Esophagus muscularis mucosa (tissue), 4 donors: ENCODE measurements around the gene MEGF8. TPM values are rescaled to one million over a fixed set of nuclear protein-coding genes. Genes with fewer than 3 reads are reported as not detected.
A peak's percentile ranks its signal among the peaks of the same experiment; 100 is the strongest.

ENCODE experiments used
- DNase-seq: peaks from one replicate; pipeline ENCODE4 v3.0.0-alpha.2; 2017; ENCODE audit errors: extremely low spot score
- H3K27ac ChIP-seq, 4 donors: fragments of 200-600 bp; sonication (generic); replicated peaks in 1 of 4; 1 replicate in 3 of 4; 2 replicates in 1 of 4; pipeline ENCODE4 v1.5.1; 2016 to 2019; ENCODE audit warnings: mild to moderate bottlenecking in 1 of 4
- H3K27me3 ChIP-seq, 4 donors: fragments of 200-600 bp; sonication (generic); one replicate each; pipeline versions ENCODE4 v1.5.1 to v1.6.0; 2016 to 2019
- H3K36me3 ChIP-seq, 4 donors: fragments of 200-600 bp; sonication (generic); one replicate each; pipeline ENCODE4 v1.5.1; 2016 to 2019
- H3K4me1 ChIP-seq, 4 donors: fragments of 200-600 bp; sonication (generic); one replicate each; pipeline ENCODE4 v1.5.1; 2016 to 2019
- H3K4me3 ChIP-seq, 4 donors: fragments of 200-600 bp; sonication (generic); 1 replicate in 2 of 4; 2 replicates in 2 of 4; pipeline ENCODE4 v1.5.1; 2016 to 2019; ENCODE audit warnings: mild to moderate bottlenecking in 4 of 4, moderate library complexity in 1 of 4
- H3K9me3 ChIP-seq, 4 donors: fragments of 200-600 bp; sonication (generic); 1 replicate in 3 of 4; 2 replicates in 1 of 4; pipeline ENCODE4 v1.5.1; 2016 to 2019
- CTCF ChIP-seq, 3 experiments: fragments of 200-600 bp in 2 of 3; fragments of 450-650 bp in 1 of 3; sonication (generic) in 2 of 3; IDR thresholded peaks; one replicate each; pipeline ENCODE4 v1.5.1; 2017 to 2019; ENCODE audit warnings: antibody characterized with exemption in 3 of 3, mild to moderate bottlenecking in 2 of 3, moderate library complexity in 1 of 3
- EP300 ChIP-seq: sonication (generic); formaldehyde crosslinking; IDR thresholded peaks from one replicate; pipeline ENCODE4 v1.6.1; 2017; ENCODE audit warnings: antibody characterized with exemption
- POLR2A ChIP-seq: fragments of 450-650 bp; IDR thresholded peaks from one replicate; pipeline ENCODE4 v1.6.1; 2017; ENCODE audit warnings: antibody characterized with exemption, moderate library complexity, mild to moderate bottlenecking, low read depth
- POLR2AphosphoS5 ChIP-seq, 2 donors: sonication (generic); formaldehyde crosslinking; IDR thresholded peaks; one replicate each; pipeline ENCODE4 v1.6.1; 2017; ENCODE audit warnings: antibody characterized with exemption in 2 of 2
- WGBS: methylation state at CpG from one replicate; pipeline ENCODE4 v1.1.5; 2018; 5-methylcytosine and 5-hydroxymethylcytosine counted together
- intact Hi-C: fragments of 100-400 bp; cut with DNase I; formaldehyde crosslinking; loops from one replicate; pipeline ENCODE4 v1.15.1; 2023
- total RNA-seq, 4 donors: library from RNA; depleted of rRNA; stranded (reverse); fragments of >200 nt; gene quantifications; one replicate each; pipeline versions ENCODE4 v1.1.0 to v1.2.1, GENCODE V29; 2016

Gene MEGF8
- total RNA-seq, 4 donors from 2014 or later: 18.2 to 46.2 (median 25.5) TPM

- 83% methylated on average over 7 of the region's 22 CpGs for WGBS
- H3K4me3 ChIP-seq: no peak overlapping the region
- H3K36me3 ChIP-seq: peaks cover 55 to 73% (median 73%) of the 10 kb centered on the region in 4 donors
Measured at GRCh38 chr19:42288881-42289555, 36.4 kb upstream of the MEGF8 start.

GRCh38 chr19:42289556-42290041 lies 35.8 kb upstream of the MEGF8 start:
- Histone ChIP-seq H3K9me3 (no peaks in the 10 kb centered on the region), H3K4me3 (no peak overlapping the region), H3K4me1 (peaks cover 24 to 39% (median 29%) of the 10 kb centered on the region in 4 donors), H3K27ac (no peak overlapping the region), H3K36me3 (peaks cover 61 to 79% (median 79%) of the 10 kb centered on the region in 4 donors), H3K27me3 (no peaks in the 10 kb centered on the region)
- DNase-seq: no peak
- TF ChIP-seq EP300 (no peak), POLR2AphosphoS5 (IDR thresholded peaks at IDR 0.05) (no peak)
- WGBS: 78% methylated on average over 2 of the region's 8 CpGs
- intact Hi-C loops: no loop called here

More at GRCh38 chr19:42288881-42289555, 36.4 kb upstream of the MEGF8 start:
- intact Hi-C loops: no loop called here
- no peak for TF ChIP-seq POLR2AphosphoS5 (IDR thresholded peaks at IDR 0.05)
- TF ChIP-seq EP300: no peak
- no peak for TF ChIP-seq CTCF (IDR thresholded peaks at IDR 0.05)
- TF ChIP-seq POLR2A: no peak
- Histone ChIP-seq H3K27ac (no peak overlapping the region), H3K4me1 (peaks cover 25 to 41% (median 30%) of the 10 kb centered on the region in 4 donors), H3K9me3 (no peaks in the 10 kb centered on the region), H3K27me3 (no peaks in the 10 kb centered on the region)
- no peak for DNase-seq

- peaks cover 62 to 84% (median 84%) of the 10 kb centered on the region in 4 donors for H3K36me3 ChIP-seq
- WGBS: 82% methylated on average over 11 of the region's 13 CpGs
- no peak overlapping the region for H3K27ac ChIP-seq
- intact Hi-C loops: no loop called here
- H3K27me3 ChIP-seq: no peaks in the 10 kb centered on the region
- no peak overlapping the region for H3K4me3 ChIP-seq
- peaks cover 19 to 34% (median 23%) of the 10 kb centered on the region in 4 donors for H3K4me1 ChIP-seq
- DNase-seq: no peak
- H3K9me3 ChIP-seq: no peaks in the 10 kb centered on the region
- no peak for TF ChIP-seq POLR2A
- TF ChIP-seq EP300: no peak
- TF ChIP-seq CTCF (IDR thresholded peaks at IDR 0.05): no peak
- TF ChIP-seq POLR2AphosphoS5 (IDR thresholded peaks at IDR 0.05): no peak
Measured at GRCh38 chr19:42290136-42290522, 35.3 kb upstream of the MEGF8 start.

GRCh38 chr19:42290523-42291434 lies 34.7 kb upstream of the MEGF8 start:
- DNase-seq: no peak
- peaks cover 62 to 90% (median 89%) of the 10 kb centered on the region in 4 donors for H3K36me3 ChIP-seq
- no peak overlapping the region for H3K27ac ChIP-seq
- intact Hi-C loops: no loop called here
- H3K4me3 ChIP-seq: no peak overlapping the region
- peaks cover 12 to 28% (median 18%) of the 10 kb centered on the region in 4 donors for H3K4me1 ChIP-seq
- no peaks in the 10 kb centered on the region for H3K27me3 ChIP-seq
- WGBS: 82% methylated on average over 9 of the region's 31 CpGs
- H3K9me3 ChIP-seq: no peaks in the 10 kb centered on the region
- TF ChIP-seq POLR2A (no peak), CTCF (IDR thresholded peaks at IDR 0.05) (peak in 2 of 3 experiments; percentile 34 to 38)

GRCh38 chr19:42291435-42291810 lies 34.0 kb upstream of the MEGF8 start:
- 62% methylated on average over 9 of the region's 9 CpGs for WGBS
- Histone ChIP-seq H3K9me3 (no peaks in the 10 kb centered on the region), H3K27me3 (no peaks in the 10 kb centered on the region), H3K36me3 (peaks cover 62 to 91% (median 89%) of the 10 kb centered on the region in 4 donors), H3K4me1 (peaks cover 6 to 26% (median 16%) of the 10 kb centered on the region in 4 donors), H3K4me3 (no peak overlapping the region), H3K27ac (no peak overlapping the region)
- intact Hi-C loops: no loop called here
- no peak for DNase-seq
- TF ChIP-seq POLR2AphosphoS5 (IDR thresholded peaks at IDR 0.05): no peak
- TF ChIP-seq EP300: no peak
- TF ChIP-seq POLR2A: no peak
- TF ChIP-seq CTCF (IDR thresholded peaks at IDR 0.05): no peak
